CD4-positive, alpha-beta T cell treated with Interferon alpha-2 for 1 hour (primary cell): ENCODE results near the gene TRIM54.
"Not testable (repeated sequence)": the region's sequence is repeated elsewhere in the genome, so short reads cannot be mapped to it uniquely, and the experiment has no call there.

ENCODE experiments used
- DNase-seq, 2 donors: peaks; one replicate each; pipeline ENCODE4 v3.0.0-alpha.2; 2020 to 2022

TRIM54 gene

DNA sequence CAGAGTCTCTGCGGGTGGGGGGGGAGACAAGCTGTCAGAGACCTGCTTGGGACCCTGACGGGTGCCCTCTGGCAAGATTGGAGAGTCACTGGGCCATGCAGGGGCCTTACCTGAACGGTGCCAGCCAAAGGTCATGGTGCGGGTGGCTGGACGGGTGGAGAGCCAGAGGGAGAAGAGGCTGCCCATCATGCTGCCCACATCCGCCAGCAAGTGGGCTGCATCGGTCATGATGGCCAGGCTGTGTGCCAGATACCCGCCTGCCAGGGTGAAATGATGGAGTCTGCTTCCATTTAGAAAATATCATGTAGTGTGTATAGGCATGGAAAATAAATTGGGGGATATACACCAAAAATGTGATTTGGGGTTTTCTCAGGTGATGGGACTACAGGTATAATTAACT lies 24.2 kb upstream of the TRIM54 start:
- no peak for DNase-seq

DNA sequence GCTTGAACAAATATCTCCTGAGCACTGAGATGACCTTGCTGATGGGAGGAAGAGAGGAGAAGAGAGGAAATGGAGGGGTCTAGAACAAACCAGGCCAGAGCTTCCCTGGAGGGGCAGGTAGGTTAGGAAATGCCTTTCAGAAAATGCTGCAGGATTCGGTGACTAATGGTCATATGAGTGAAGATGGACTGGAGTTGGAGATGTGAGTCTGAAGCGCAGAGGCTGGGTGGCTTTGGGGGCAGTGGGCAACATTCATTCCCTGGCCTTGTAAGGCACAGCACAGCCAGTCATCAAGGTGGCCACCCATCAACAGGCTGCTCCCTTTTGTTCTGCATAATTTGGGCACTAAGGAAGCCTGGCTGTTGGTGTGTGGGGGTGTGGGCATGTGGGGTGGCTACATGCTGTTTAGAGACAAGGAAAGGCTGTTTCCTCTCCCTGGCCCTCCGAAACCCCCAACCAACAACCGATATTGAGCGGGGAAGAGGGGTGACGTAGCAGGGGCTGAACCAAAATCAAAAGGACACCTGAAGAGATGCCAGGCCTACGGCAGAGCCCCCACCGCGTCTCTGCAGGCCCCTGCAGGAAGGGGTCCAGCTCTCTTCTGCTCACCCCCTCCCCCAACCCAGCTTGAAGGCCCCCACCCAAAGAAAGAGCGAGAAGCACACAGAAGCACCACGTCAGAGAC lies 20.8 kb upstream of the TRIM54 start:
- no peak for DNase-seq

DNA sequence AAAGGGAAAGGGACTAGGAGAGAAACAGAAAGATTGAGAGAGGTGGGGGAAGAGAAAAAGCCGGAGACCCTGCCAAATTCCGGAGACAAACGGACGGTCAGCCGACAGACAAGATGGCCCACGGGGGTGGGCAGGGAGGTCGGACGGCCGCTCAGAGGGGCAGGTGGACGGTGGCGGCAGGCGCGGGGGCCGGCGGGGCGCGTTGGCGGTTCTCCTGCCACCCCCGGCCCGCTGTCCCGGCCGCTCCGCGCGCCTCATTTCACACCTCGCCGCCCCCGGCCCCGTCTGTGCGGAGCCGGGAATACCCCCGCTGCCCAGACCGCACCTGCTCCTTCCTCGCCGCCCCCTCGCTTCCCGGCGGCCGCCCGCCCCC lies 20.3 kb upstream of the TRIM54 start:
- no peak for DNase-seq

DNA sequence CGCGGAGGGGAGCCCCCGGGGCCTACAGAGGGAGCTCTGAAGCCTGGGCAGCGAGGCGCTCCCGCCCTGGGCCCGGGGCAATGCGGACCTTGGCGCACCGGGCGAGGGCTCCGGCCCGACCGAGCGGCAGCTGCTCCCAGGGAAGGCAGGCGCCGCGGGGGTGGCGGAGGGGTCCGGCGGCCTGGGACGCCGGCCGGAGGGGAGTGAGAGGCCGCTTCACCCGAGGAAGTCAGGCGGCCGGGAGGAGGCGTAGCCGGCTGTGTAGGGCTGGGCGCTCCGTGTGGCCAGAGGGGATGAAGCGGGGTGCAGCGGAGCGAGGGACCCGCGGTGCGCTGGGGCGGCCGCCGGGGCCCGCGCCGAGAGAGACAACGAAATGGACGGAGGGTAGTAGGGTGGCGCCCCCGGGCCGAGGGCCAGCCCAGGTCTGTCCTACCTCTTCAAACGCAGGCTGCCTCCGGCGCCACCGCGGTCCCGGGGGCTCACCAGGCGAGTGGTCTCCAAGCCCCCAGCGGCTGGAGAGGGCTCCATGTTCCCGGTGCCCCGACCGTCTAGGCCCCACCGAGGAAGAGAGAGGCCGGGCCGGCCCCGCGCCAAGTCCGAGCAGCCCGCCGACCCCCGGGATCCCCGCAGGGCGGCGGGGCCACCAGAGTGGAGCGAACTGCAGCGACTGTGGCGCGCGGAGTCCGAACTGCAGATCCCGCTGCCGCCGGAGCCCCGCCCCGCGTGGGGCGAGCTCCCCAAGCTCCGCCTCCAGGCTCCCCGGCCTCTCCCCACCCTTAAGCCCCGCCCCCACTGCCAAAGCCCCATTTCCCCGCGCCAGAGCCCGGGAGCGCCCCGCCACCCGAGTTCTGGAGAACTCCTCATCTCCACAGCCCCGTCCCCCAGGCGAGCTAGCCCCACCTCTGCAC lies 19.6 kb upstream of the TRIM54 start, which contains the start of gene SLC30A3:
SLC30A3 (minus strand) TSS at position 669 of the 908 bp plus-strand sequence; CDS start at position 528, 141 bp downstream.
- peak; percentile 74 to 78 for DNase-seq

DNA sequence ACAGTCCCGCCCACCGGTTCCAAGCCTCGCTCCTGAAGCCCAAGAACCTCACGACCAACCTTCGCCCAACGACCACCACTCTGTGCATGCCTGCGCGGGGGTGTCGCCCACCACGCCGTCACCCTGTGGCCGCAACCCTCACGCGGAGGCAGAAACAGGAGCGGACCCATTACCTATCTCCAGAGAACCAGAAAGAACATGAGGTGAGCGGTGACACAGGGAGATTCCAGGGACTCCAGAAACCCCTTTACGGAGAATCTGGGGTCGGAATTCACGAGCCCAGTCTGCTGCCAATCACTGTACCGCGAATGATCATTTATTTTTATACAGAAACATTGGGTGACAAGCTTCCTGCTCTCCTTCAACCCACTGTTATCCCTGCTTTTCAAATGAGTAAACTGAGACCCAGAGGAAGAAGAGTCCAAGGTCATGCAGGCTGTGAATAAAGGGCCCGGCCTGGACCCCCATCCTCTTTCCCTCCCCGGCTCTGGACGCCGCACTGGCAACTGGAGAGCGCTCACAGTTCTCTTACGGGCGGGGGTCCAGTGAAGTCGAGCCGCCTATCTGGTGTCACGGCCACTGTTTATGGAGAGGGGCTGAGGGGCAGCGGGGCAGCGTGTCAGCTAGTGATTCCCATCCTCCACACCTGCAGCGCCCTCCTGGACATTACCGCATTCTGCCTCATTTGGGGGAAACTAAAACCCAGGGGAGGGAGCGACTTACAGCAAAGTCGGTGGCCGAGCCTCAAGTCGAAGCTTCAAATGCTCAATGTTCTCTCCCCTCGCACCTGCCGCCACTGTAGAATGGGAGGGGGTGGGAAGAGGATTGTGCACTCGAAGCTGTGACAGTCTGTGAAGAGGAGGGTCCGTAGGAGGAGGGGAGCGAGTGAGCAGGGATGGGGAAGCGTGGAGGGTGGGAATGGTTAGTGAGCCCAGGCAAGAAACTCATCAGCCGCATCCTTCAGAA lies 18.7 kb upstream of the TRIM54 start:
- DNase-seq, result no peak

DNA sequence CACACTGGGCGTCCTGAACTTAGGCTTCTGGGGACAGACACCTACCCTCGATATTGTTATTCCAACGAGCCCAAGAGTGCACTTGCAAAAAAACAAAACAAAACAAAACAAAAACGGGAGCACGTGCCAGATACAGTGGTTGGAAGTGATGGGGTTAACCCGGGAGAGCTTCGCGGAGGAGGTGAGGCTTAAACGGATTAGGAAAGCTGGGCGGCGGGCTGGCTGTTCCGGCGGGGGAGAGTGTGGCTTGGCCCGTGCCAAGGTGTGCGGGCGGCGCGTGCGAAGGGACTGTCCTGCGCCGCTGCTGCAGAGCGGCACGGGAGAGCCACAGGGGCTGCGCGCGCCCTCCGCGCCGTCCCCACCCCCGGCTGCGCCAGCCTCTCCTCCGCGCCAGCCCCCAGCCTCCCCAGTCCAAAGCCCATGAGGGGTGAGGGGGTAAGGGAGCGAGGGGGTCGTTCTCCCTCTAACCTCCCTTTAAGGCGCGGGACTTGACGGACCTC lies 17.9 kb upstream of the TRIM54 start:
- DNase-seq, result peak in 1 of 2 donors; percentile 10

DNA sequence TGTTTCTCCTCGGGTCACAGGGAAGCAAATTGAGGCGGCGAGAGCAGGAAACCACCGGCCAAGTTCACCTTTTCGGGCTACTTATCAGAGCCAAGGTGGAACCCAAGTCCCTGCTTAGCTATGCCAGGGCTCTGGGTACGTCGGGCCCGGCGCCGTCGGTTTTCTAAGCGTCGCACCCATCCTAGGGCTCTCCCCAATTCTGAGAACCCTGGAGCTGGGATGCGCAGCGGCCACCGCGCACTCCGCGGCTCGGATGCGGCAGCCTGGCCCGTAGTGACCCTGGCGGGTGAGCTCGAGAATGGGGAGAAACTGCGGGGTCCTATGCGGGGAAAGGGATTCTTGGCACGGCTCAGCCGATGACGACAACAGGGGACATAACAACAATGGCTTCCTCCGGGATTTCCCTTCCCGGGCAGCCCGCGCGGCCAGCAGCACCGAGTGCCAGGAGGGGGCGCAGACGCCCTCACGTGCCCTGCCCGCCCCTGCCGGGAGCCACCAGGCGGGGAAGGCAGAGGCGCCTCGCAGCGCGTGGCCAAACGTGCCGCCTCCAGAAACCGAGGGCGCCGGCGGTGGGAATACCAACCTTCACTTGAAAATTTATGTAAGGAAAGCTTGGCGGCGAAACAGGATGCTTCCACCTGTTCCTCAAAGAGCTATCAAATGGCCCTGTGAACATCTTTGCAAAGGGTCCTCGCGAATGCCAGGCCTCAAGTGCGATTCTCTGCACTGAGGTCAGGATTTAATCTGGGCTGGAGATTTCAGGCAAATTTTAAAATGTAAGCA lies 17.3 kb upstream of the TRIM54 start:
- peak; percentile 73 to 75 for DNase-seq

DNA sequence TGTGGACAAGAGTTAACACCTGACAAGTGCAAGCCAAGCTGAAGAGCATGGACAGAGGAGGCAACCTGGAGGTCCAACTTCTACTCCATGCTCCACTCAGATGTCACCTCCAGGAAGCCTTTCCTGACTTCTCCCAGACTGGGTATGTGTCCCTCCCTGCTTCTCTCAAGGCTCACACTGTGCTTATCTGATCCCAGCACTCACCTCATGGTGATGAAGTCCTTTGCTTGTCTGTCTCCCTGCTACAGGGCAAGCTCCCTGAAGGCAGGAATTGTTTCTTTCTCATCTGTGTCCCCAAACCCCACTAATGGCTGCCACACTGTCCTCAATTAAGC lies 16.7 kb upstream of the TRIM54 start:
- DNase-seq, result no peak

DNA sequence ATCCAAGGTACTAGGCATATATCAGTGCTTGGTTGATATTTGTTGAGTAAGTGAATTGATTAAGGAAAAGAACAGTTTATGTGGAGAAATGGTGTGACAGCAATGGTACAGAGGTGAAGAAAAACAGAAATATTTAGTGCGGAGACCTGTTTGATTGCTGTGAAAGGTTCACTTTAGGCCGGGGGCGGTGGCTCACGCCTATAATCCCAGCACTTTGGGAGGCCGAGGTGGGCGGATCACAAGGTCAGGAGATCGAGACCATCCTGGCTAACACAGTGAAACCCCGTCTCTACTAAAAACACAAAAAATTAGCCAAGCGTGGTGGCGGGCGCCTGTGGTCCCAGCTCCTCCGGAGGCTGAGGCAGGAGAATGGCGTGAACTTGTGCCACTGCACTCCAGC lies 13.9 kb upstream of the TRIM54 start:
- not testable (repeated sequence) for DNase-seq

DNA sequence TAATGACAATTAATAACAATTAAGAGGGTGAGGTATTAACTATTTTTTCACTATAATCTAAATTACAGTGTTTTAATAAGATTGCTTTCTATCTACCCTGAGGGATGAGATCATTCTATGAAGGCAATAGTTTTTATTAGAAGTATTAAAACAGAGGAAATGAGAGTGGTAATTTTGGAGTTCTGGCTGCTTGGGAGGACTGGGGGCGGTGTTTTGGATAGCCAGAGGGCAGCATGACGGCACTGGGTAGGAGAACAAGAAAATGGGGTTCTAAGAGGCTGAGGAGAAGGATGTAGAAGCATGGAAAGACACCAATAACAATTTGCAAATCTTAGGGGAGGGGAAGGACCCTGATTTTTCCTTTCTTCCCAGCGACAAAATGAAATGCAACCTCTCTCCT lies 12.1 kb upstream of the TRIM54 start:
- DNase-seq, result no peak

DNA sequence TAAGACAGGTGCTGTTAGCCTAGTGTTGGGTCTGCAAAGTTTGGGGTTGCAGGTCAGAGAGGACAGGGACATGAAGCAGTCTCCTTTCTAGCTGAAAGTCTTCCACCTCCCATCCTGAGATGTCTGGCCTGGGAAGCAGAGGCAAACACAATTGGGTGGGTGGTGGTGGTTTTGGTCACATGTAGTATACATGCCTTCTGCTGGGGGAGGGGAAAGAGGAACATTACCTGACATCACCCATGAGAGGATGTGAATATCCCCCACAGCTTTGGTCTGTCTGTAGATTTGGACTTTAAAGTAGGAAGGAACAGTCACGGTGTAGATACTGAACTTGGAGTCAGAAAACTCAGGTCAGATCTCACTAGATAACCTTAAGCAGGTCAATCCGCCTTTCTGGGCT lies 11.6 kb upstream of the TRIM54 start:
- no peak for DNase-seq

DNA sequence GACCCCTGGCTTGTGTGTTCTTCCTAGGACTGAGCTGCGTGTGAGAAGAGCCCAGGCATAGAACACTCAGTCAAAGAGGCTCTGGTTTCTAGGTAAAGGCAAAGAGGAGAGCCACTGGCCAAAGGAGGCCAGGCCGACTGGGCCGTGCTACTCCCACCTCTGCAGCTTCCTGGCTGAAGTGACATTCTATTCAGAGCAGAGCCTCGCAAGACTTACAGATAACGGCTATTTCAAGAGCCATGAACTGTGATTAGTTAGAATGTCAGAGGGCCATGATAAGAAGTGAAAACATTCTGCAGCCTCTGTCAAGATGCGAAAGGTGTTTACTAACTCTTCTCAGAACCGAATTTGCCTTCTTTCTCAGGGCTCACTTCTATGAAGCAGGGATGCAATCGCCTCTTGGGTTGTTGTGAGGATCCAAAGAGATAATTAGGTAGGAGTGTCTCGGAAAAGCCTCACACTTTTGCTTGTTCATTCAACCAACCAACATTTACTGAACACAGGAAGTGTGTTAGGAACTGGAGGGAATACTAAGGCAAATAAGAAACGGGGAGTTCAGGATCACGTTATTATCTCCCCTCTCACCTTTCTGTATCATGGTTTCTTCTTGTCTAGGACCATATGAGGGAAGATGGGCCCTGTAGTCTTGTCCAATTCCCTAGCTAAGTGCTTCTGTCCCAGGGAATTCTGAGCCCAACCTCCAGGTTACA lies 10.4 kb upstream of the TRIM54 start:
- DNase-seq, result no peak

DNA sequence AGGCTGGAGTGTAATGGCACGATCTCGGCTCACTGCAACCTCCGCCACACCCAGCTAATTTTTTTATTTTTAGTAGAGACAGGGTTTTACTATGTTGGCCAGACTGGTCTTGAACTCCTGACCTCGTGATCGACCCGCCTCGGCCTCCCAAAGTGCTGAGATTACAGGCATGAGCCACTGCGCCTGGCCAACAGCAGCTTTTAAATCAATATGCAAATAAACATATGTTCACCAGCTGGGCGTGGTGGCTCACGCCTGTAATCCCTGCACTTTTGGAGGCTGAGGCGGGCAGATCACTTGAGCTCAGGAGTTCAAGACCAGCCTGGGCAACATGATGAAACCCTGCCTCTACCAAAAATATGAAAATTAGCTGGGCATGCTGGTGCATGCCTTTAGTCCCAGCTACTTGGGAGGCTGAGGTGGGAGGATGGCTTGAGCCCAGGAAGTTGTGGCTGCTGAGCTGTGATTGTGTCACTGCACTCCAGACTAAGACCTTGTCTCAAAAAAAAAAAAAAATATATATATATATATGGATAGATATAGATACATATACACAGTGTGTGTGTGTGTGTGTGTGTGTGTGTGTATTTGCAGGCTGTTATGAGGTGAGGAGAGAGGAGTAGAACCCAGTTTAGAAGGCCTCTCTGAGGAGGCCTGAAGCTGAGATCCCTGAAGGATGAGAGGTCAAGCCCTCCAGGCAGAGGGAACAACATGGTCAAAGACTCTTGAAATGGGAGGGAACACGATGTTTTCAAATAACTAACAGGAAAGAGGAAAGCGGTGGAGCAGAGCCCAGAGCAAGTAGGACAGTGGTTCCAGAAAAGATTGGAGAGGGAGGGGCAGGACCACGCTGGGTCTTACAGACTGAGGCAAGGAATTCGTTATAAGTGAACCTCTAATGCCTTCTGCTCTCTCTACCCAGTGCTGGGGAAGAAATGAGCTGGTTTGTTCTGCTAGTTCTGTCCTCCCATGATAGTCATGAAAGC lies 9.4 kb upstream of the TRIM54 start:
- not testable (repeated sequence) for DNase-seq

DNA sequence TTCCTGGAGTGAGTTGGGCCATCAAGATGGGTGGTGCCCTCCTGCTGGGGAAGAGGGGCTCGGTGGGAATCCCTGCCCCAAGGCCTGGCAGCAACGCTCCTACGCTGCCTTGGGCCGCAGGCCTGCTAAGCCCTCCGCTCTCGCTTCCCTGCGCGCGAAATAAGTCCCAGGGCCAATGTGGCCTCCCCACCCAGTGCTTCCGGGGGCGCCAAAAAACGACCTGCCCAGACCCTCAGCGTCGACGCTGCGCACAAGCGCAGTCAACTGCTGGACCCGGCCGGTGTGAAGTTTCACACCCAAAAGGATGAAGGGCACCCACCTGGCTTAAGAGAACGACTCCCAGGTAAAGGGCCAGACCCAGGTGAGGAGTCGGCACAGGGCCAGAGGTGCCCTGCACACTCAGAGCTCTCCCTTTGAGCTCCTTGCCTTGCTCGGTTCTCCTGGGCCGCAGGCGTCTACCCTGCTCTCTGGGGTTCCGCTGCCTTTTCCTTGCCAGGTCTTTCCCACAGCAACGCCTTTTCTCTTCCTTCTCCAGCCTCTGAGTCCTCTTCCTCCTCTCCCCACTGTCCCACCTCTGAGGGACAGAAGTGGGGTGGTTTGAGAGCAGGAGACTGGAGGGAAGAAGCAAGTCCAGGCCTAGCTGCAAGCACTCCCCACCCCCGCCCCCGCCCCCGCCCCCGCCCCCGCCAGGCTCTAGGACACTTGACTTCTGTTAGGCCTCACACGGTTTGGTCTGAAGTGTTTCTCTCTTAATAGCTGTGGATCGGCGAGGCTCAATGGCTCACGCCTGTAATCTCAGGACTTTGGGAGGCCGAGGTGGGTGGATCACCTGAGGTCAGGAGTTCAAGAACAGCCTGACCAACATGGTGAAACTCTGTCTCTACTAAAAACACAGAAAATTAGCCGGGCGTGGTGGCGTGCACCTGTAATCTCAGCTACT lies 6.7 kb upstream of the TRIM54 start, which contains the start of gene DNAJC5G:
DNAJC5G (plus strand) TSS at position 223 of the 940 bp plus-strand sequence. CDS start 1,296 bp downstream, outside the sequence.
- DNase-seq, result no peak

DNA sequence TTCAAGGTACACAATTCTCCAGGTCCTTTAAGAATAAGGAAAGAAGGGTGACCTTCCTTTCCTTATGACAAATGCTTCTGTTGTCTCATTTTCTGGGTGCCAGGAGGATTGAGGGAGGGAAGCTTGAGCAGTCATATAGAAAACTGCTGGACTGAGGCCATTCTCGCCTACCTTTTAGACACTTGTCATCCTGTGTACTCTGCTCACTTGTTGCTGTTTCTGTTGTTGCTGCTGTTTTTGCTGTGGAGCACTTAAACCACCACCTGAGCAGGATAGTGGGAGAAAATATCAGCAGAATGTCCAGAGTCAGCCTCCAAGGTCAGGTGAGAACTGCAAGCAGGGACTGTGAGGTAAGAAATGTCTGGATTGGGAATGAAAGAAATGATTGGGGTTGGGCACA lies 4.2 kb upstream of the TRIM54 start:
- no peak for DNase-seq

DNA sequence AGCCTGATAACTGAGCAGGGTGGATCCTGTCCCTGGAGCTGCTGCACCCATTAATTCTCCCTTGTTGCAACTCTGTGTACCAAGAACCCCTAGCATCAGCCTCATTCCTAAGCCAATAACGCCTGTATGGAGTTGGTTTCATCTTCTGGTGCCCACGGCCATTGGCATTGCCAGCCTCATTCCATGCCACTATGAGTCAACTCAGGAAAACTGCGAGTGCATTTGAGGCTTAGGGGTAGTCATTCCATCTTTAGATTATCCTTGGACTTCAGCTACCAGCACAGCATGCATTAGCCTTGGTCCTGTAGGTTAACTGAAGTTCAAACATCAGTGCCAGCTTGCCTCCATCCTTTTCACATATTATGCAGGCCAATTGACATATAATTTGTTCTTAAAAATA lies 1.4 kb upstream of the TRIM54 start:
- no peak for DNase-seq

DNA sequence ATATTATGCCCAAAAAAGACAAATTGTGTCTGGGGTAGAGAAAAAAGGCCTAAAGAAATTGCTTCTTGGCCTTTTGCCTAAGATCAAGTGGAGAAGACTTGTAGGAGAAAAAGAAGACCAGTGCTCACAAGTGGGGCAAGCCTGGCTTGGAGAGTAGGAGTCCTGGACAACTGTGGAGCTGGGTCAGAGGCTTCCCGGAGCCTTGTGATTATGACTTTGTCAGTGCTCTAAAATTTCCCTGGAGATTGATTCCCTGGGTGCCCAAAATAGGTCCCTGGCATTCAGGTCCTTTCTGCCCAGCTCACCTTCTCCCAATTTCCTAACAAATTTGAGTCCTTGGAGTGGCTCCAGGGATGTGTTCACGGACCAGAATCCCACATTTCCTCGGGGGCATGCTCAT lies 787 bp upstream of the TRIM54 start:
- DNase-seq, result no peak

DNA sequence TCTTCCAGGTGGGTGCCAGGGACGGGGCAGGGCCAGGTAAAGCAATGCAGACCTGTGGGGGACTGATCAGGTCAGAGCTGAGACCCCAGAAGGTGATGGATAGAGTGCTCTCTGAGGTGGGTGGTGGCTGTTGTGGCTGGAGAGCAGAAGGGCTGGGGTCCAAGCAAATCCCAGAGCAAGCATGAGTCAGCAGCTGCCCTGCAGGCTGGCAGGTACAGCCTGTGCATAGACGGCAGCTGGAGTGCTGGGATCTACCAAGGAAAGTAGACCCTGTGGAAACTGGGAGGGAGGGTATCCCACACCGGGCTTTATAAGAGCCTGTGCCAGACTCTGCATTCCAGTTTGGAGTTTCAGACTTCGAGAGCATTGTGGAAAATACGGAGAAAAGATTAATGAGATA lies 663 bp downstream of the TRIM54 start:
- DNase-seq, result no peak

DNA sequence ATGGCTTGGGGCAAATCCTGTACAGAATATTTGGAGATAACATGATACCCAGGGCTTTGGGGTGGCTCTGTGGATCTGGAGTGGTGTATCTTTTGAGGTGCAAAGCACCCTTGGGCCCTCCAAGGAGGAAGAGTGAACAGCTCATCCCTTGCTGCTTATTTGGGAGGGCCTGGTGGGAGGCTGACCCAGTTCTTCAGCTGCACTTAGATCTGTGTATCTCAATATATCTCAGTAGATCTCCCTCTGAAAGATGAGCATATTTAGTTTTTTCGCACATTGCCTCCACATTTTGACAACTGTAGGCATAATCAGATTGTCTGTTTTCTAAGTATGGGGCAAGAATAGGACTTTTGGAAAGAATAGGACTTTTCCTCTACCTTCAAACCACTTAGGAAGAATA lies 2.8 kb downstream of the TRIM54 start:
- no peak for DNase-seq
